ENCODE results near the gene OPALIN. TPM values are rescaled to one million over a fixed set of nuclear protein-coding genes. Genes with fewer than 3 reads are reported as not detected.

OPALIN gene
- total RNA-seq, 1 donor from 2014 or later = not detected

DNA sequence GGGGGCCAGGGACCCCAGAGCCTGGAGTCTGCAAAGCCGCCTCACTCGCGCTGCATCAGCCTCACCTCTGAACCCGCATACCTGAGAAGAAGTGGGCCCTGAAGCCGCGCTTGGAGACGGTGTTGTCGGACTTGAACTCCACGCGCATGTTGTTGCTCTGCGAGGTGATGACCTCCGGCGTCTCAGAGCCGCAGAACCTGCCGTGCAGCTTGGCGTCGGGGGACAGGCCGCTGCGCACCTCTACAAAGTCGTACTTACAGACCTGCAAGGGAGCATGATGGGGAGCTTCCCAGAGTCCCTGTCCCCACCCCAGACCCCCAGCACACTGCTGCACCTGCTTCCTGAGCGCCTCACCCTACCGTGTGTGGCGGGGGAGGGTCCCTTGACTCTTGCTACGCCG, 25.7 kb upstream of the OPALIN start:
- no peaks in the 10 kb centered on the region for H3K4me1 Mint-ChIP-seq
- DNase-seq = no peak
- H3K27ac Mint-ChIP-seq = no peak overlapping the region
- intact Hi-C loops (cut with micrococcal nuclease) = no loop called here
- H3K9me3 Mint-ChIP-seq = no peaks in the 10 kb centered on the region
- H3K27me3 Mint-ChIP-seq = peaks cover 5% of the 10 kb centered on the region
- H3K36me3 Mint-ChIP-seq (ENCODE audit: low read depth) = no peaks in the 10 kb centered on the region
- H3K4me3 Mint-ChIP-seq = no peak overlapping the region

DNA sequence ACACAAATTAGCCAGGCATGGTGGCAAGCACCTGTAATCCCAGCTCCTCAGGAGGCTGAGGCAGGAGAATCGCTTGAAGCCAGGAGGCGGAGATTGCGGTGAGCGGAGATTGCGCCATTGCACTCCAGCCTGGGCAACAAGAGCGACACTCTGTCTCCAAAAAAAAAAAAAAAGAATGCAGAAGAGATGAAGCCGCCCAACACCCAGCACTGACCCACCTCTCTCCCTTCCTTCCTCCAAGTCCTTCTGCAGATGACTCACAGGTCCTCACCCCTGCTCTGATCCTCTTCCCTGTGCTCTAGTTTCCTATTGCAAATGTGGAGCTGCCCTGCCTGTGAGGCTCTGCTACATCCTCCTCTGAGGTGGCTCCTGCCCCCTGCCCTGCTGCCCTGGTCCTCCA, 22.0 kb upstream of the OPALIN start:
- intact Hi-C loops (cut with micrococcal nuclease) = no loop called here
- Mint-ChIP-seq H3K9me3 (no peaks in the 10 kb centered on the region), H3K27ac (no peak overlapping the region), H3K36me3 (ENCODE audit: low read depth) (no peaks in the 10 kb centered on the region), H3K4me1 (no peaks in the 10 kb centered on the region), H3K27me3 (peaks cover 3% of the 10 kb centered on the region), H3K4me3 (no peak overlapping the region)
- DNase-seq = no peak

DNA sequence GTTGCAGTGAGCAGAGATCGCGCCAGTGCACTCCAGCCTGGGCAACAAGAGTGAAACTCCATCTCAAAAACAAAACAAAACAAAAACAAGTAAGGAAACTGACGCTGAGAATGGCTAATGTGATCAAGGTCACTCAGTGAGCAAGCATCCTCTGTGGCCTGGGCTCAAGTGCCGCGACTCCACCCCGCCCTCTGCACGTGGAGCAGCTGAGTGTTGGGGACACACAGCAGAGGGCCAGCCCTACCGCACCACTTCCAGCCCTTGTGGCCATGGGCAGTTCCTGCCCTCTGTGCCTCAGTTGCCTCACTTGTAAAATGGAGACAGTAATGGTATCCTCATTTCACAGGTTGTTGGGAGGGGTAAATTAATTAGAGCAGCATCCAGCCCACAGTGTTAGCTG, 21.0 kb upstream of the OPALIN start:
- intact Hi-C loops (cut with micrococcal nuclease) = loop anchor here (10.0 kb wide), 1 partner anchor 645 kb away; no protein-coding TSS in a partner anchor
- Mint-ChIP-seq H3K27ac (no peak overlapping the region), H3K9me3 (no peaks in the 10 kb centered on the region), H3K4me3 (no peak overlapping the region), H3K36me3 (ENCODE audit: low read depth) (no peaks in the 10 kb centered on the region), H3K4me1 (peaks cover 8% of the 10 kb centered on the region), H3K27me3 (peaks cover 3% of the 10 kb centered on the region)
- no peak for DNase-seq

DNA sequence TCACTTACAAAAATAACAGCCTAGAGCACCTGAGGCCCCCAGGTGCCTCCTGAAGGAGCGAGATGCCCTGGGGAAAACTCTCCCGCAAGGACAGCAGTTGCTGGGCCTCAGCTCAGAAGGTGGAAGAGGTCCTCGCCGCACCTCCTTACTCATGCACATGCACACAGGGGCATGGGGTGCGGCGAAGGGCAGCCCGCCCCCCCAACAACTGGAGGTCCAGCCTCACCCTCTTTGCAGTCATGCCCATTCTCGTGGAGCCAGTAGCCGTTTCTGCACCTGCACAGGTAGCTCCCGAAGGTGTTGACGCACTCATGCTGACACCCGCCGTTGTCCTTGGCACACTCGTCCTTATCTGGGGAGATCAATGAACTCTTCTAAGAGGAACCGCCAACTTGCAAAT, 19.9 kb upstream of the OPALIN start:
- Mint-ChIP-seq H3K36me3 (ENCODE audit: low read depth) (no peaks in the 10 kb centered on the region), H3K27ac (no peak overlapping the region), H3K4me1 (peaks cover 10% of the 10 kb centered on the region), H3K9me3 (no peaks in the 10 kb centered on the region), H3K27me3 (peaks cover 6% of the 10 kb centered on the region), H3K4me3 (no peak overlapping the region)
- intact Hi-C loops (cut with micrococcal nuclease) = loop anchor here (10.0 kb wide), 1 partner anchor 646 kb away; no protein-coding TSS in a partner anchor
- no peak for DNase-seq

- Mint-ChIP-seq H3K4me3 (no peak overlapping the region), H3K4me1 (peaks cover 10% of the 10 kb centered on the region), H3K9me3 (no peaks in the 10 kb centered on the region), H3K27me3 (peaks cover 8% of the 10 kb centered on the region), H3K36me3 (ENCODE audit: low read depth) (no peaks in the 10 kb centered on the region), H3K27ac (no peak overlapping the region)
- intact Hi-C loops (cut with micrococcal nuclease) = loop anchor here (10.0 kb wide), 1 partner anchor 647 kb away; no protein-coding TSS in a partner anchor
- DNase-seq = no peak
Observed at GRCh38 chr10:96377816-96378294, 19.1 kb upstream of the OPALIN start.

- Mint-ChIP-seq H3K4me1 (peaks cover 10% of the 10 kb centered on the region), H3K9me3 (no peaks in the 10 kb centered on the region), H3K27ac (no peak overlapping the region), H3K36me3 (ENCODE audit: low read depth) (no peaks in the 10 kb centered on the region), H3K27me3 (peaks cover 8% of the 10 kb centered on the region), H3K4me3 (no peak overlapping the region)
- DNase-seq = no peak
- intact Hi-C loops (cut with micrococcal nuclease) = loop anchor here (10.0 kb wide), 1 partner anchor 648 kb away; no protein-coding TSS in a partner anchor
Observed at GRCh38 chr10:96376483-96376882, 17.7 kb upstream of the OPALIN start.

GRCh38 chr10:96374985-96375830, 16.4 kb upstream of the OPALIN start:
- Mint-ChIP-seq H3K9me3 (no peaks in the 10 kb centered on the region), H3K4me3 (peak overlapping the region; percentile 83), H3K36me3 (ENCODE audit: low read depth) (no peaks in the 10 kb centered on the region), H3K27ac (no peak overlapping the region), H3K27me3 (peaks cover 8% of the 10 kb centered on the region), H3K4me1 (peaks cover 10% of the 10 kb centered on the region)
- peak; percentile 93 for DNase-seq
- intact Hi-C loops (cut with micrococcal nuclease) = loop anchor here (1.0 to 10.0 kb wide), 2 partner anchors 136 to 650 kb away; no protein-coding TSS in a partner anchor

GRCh38 chr10:96374639-96374984, 15.8 kb upstream of the OPALIN start:
- H3K27me3 Mint-ChIP-seq = peaks cover 8% of the 10 kb centered on the region
- H3K36me3 Mint-ChIP-seq (ENCODE audit: low read depth) = no peaks in the 10 kb centered on the region
- no peaks in the 10 kb centered on the region for H3K9me3 Mint-ChIP-seq
- H3K4me3 Mint-ChIP-seq = peak overlapping the region; percentile 83
- intact Hi-C loops (cut with micrococcal nuclease) = loop anchor here (10.0 kb wide), 1 partner anchor 650 kb away; no protein-coding TSS in a partner anchor
- no peak for DNase-seq
- peaks cover 10% of the 10 kb centered on the region for H3K4me1 Mint-ChIP-seq
- H3K27ac Mint-ChIP-seq = no peak overlapping the region

GRCh38 chr10:96374004-96374403, 15.2 kb upstream of the OPALIN start:
- Mint-ChIP-seq H3K4me1 (peaks cover 10% of the 10 kb centered on the region), H3K36me3 (ENCODE audit: low read depth) (no peaks in the 10 kb centered on the region), H3K27ac (no peak overlapping the region), H3K9me3 (no peaks in the 10 kb centered on the region), H3K4me3 (peak overlapping the region; percentile 54), H3K27me3 (peaks cover 8% of the 10 kb centered on the region)
- intact Hi-C loops (cut with micrococcal nuclease) = loop anchor here (10.0 kb wide), 1 partner anchor 651 kb away; no protein-coding TSS in a partner anchor
- DNase-seq = no peak

DNA sequence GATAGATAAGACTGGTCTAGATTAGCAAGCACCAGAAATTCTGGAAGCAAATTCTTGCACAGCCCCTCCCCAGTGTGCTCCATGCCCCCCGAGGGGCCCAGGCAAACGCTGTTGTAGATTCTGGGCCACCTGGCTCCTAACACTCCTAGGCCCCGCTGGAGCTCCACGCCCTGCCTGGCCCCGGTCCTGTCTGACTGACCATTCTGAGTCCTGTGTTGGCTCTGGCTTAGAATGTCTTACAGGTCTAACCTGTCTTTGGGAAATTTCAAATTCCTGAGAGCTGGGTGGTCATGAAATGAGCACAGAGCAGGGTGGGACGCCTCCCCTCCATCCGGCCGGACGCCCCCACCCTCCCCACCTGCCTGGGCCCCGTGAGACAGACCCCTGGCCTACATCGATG, 12.6 kb upstream of the OPALIN start:
- H3K4me3 Mint-ChIP-seq = no peak overlapping the region
- no peaks in the 10 kb centered on the region for H3K36me3 Mint-ChIP-seq (ENCODE audit: low read depth)
- H3K9me3 Mint-ChIP-seq = no peaks in the 10 kb centered on the region
- H3K4me1 Mint-ChIP-seq = peaks cover 10% of the 10 kb centered on the region
- DNase-seq = no peak
- peaks cover 8% of the 10 kb centered on the region for H3K27me3 Mint-ChIP-seq
- H3K27ac Mint-ChIP-seq = no peak overlapping the region
- intact Hi-C loops (cut with micrococcal nuclease) = loop anchor here (10.0 kb wide), 1 partner anchor 653 kb away; no protein-coding TSS in a partner anchor

DNA sequence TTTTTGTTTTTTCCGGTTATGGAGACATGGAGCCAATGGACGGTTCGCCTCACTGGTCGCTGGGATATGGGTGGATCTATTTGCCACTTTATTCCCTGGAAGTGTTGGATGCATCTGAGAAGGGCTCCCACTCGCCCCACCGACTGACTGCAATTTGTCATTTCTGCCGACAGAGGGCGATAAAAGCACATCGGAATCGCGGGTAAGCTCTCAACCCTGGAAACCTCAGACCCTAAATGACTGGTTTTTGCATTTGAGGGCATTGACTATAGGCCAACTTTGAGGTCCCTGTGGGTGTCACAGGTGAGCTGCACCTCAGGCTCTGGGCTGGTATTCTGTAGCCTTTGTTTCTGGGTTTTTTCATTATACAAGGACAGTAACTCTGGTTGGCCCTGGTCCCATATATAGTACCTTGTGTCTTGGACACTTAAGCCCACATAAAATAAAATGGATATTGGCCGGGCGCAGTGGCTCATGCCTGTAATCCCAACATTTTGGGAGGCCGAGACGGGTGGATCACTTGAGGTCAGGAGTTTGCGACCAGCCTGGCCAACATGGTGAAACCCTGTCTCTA, 11.9 kb upstream of the OPALIN start:
- Mint-ChIP-seq H3K27ac (no peak overlapping the region), H3K9me3 (no peaks in the 10 kb centered on the region), H3K27me3 (peaks cover 6% of the 10 kb centered on the region), H3K36me3 (ENCODE audit: low read depth) (no peaks in the 10 kb centered on the region), H3K4me1 (peaks cover 9% of the 10 kb centered on the region), H3K4me3 (no peak overlapping the region)
- peak; percentile 84 for DNase-seq
- intact Hi-C loops (cut with micrococcal nuclease) = loop anchor here (10.0 kb wide), 1 partner anchor 654 kb away; no protein-coding TSS in a partner anchor

DNA sequence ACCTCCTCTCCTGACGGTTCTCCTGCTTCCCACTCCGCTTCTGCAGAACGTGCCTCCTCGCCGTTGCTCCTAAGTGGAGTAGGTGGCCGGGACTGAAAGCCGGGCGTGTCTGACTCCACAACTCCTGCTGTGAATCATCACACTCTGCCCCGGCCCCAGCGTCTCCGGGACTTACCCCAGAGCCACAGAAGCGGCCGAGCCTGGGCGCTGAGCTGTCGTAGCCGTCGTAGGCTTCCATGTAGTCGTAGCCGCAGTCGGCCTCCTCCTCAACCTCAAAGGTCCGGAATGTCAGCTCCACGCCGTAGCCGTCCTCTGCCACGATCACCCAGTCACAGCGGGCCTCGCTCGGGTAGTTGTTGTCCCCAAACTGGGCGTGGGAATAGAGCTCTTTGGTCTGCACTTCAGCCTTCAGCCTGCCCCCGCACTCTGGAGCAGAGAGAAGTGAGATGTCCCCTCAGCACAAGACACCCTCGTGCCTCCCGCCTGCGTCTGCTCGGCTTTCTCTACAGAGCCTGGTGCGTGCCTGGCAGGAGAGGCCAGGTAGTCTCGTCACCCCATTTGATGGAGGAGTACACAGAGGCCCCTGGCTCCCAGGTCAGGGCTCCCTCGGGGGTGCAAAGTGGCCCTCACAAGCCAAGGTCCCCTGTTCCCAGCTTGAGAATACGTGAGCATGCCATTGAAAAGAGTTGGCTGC, 11.2 kb upstream of the OPALIN start:
- Mint-ChIP-seq H3K4me3 (no peak overlapping the region), H3K27ac (no peak overlapping the region), H3K4me1 (peaks cover 5% of the 10 kb centered on the region), H3K36me3 (ENCODE audit: low read depth) (no peaks in the 10 kb centered on the region), H3K27me3 (peaks cover 6% of the 10 kb centered on the region), H3K9me3 (no peaks in the 10 kb centered on the region)
- intact Hi-C loops (cut with micrococcal nuclease) = loop anchor here (10.0 kb wide), 1 partner anchor 655 kb away; no protein-coding TSS in a partner anchor
- no peak for DNase-seq

DNA sequence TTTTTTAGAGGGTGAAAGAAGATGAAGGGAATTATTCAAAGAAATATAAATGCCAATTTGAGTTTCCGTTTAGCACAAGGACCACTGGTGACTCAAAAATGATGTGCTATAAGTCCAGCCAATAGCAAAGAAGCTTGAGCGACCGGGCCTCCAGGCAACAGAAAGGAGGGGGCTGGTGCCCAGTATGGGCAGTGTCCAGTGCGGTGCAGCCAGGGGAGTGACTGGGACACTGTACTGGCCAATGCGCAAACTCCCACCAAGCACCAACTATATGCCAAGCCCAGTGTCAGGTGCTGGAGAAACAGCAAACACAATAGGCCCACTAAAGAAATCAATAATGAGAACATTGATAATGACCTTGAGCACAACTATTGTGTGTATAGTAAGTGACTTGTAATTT, 10.2 kb upstream of the OPALIN start:
- Mint-ChIP-seq H3K27me3 (peaks cover 2% of the 10 kb centered on the region), H3K4me1 (no peaks in the 10 kb centered on the region), H3K27ac (no peak overlapping the region), H3K36me3 (ENCODE audit: low read depth) (no peaks in the 10 kb centered on the region), H3K4me3 (no peak overlapping the region), H3K9me3 (no peaks in the 10 kb centered on the region)
- intact Hi-C loops (cut with micrococcal nuclease) = no loop called here
- no peak for DNase-seq

Data from activated CD4-positive, alpha-beta T cell treated with anti-CD3 and anti-CD28 coated beads, Interleukin-2, amount 10 ng/mL, durations not matched to agents 24 days and 14 days (primary cell).